D341Med (cell line): ENCODE data around the gene BUB3.

Experiments
- DNase-seq: peaks from one replicate; pipeline ENCODE4 v3.0.0; 2012; ENCODE audit warnings: low spot score

BUB3 gene

DNA sequence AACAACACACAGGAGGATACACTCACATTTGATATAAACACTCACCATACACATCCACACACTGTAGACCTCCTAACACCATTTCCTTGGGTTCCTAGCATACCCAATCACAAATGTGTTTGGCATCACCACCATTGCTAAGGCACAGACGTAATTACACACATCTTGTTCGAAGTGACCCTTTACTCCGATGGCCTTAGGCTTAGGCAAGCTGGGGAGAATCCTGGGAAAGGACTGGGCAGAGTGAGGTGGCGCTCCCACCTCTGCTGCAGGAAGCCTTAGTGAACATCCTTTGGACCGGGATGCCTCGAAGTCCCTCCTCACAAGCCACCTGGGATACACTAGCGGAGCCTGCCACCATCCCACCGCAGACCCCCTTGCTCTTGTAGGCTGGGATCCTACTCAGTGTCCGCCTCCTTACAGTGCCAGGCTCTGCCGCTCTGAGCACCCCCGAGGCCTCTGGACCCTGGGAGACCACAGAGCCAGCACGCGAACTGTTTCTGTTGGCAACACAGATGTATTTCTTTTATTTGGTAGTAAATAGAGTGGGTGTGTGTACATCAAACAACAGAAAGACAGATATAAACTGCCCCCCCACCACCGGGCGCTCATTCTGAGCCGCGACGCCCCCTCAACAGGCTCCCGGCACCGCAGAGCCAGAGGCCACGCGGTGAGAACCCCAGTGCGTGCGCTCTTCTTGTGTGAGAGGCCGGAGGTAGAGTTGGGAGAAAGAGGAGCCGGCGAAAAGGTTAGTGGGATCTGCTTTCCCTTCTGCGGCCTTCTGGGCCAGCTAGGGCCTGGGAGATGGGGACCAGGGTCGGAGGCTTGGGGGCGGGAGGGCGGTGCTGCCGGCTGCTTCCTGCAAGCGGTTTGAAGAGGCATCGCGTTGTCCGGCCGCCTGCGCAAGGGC lies 12.2 kb upstream of the BUB3 start:
- DNase-seq = no peak

DNA sequence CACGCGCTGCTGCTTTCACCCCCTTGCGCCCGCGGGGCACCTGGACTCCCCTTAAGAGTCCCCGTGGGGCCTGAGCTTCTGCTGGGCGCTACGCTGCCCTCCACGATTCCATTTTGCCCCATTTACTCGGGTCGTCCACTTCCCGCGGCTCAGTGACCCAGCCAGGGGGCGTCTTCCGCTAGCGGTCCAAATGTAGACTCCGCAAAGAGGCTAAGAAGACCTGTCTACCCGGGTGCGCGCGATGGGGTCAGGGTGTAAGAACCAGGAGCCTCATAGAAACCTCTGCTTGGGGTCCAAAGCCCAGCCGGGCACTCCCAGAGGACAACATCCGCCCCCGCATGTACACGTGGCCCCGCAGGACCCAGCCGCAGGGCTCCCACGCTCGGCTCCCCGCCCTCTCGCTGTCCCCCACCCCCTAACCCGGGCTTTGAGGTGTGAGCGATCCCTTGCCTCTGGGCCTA lies 11.5 kb upstream of the BUB3 start:
- no peak for DNase-seq

DNA sequence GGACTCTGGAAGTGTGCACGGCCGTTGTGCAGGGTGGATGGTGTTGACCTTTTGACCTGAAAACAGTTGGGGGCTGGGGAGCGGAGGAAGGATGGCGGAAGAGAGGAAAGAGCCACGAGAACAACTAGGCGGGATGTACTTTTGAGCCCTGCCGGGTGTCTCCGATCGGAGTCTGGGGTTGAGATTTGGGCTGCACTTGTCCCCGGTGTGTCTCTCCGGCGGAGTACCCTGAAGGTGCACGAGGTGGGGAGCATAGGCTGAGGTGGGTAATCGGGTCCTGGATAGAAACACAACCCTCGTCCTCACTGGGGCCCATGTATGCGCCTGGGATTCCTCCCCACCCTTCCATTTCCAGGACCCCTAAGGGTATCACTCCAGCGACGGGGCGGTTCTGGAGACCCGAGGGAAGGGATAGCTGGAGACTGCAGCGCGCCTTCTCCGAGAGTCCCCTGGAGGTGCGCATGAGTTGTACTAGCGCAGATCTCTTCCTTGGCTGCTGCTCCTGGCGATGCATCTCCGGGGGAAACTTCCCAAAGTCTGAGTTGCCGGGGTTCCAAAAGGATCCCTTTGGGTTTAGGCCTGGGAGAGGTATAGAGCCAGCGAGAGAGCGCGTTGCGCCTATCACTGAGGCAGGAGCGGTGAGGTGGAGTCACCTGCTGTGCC lies 10.9 kb upstream of the BUB3 start:
- no peak for DNase-seq

- no peak for DNase-seq
Measured at GRCh38 chr10:123143825-123144168, 10.4 kb upstream of the BUB3 start.

GRCh38 chr10:123144697-123145541 lies 9.3 kb upstream of the BUB3 start:
- DNase-seq = no peak

- no peak for DNase-seq
Measured at GRCh38 chr10:123145542-123146012, 8.6 kb upstream of the BUB3 start.

DNA sequence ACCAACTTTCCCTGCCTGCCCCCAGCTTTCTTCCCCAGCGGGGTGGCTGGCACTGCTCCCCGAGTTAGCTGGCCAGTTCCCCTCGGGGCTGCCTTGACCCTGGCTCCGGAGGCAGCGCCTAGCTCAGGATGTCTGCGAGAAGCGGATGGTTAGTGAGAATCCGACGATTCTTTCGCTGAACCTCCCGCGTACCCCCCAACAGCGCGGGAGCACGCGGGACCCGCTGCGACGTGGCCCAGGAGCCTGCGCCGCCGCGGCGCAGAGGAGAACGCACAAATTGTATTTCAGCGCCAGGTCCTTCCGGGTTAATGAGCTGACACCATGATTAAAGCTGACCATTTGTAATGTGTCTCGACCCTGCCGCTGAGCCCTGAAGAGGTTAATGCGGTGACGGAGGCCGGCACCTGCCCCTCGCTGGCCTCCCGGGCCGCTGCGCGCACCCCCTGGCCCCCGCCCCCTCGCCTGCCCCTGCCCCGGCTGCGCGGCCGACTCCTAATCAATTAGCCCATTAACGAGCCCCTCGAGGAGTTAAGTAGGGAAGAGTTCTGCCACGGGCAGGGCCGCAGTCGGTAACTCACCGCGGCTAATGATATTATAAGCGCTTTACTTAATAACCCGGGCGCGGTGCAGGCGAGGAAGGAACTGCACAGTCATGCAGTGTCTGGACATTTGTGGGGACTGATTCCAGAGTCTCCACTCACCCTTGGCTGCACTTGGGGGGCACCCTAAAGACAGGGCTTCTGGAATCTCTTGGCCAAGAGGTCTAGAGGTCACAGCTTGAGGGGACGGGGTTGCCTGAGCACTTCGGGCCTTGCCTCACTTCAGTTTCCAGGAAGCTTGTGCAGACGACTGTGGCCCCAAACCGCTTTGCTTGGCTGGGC lies 7.9 kb upstream of the BUB3 start:
- DNase-seq = no peak

- no peak for DNase-seq
Measured at GRCh38 chr10:123146894-123147634, 7.1 kb upstream of the BUB3 start.

DNA sequence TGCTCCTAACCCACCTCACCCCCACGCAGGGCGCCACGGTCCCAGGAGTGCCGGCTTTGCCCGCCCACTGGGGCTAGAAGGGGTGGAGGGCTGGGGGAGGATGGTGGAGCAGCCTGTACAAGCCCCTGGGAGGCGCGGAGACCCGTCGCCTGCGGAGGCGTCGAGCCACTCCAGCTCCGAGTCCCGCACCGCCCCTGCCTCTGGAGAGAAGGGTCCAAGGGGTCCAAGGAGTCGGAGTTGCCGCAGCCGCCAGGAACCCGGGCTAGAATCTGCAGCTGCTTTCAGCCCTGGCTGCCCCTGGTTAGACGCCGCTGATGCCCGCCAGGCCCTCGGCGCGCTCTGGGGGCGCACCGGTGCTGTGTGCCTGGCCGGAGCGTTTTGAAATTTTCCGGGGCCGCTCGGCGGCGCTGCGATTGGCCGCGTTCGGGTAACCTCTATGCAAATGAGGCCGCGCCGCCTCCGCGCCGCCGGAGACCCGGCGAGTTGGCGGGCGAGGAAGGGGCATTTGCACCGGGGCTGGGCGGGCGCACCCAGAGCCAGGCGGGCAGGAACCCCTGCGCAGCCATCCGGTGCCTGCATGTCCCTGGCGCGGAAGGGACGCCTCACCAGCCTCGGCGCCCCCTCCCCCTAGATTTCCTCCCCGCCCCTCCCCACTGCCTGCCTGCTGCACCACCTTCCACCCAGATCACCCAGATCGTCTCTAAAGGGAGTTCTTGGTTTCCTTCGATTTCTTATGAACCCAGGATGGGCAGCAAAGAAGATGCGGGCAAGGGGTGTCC lies 6.4 kb upstream of the BUB3 start, which contains the start of gene HMX2:
TSS of gene HMX2 (plus strand) at position 502 of the 779 bp plus-strand sequence. CDS start at position 745, 243 bp downstream.
- DNase-seq = peak; percentile 58

DNA sequence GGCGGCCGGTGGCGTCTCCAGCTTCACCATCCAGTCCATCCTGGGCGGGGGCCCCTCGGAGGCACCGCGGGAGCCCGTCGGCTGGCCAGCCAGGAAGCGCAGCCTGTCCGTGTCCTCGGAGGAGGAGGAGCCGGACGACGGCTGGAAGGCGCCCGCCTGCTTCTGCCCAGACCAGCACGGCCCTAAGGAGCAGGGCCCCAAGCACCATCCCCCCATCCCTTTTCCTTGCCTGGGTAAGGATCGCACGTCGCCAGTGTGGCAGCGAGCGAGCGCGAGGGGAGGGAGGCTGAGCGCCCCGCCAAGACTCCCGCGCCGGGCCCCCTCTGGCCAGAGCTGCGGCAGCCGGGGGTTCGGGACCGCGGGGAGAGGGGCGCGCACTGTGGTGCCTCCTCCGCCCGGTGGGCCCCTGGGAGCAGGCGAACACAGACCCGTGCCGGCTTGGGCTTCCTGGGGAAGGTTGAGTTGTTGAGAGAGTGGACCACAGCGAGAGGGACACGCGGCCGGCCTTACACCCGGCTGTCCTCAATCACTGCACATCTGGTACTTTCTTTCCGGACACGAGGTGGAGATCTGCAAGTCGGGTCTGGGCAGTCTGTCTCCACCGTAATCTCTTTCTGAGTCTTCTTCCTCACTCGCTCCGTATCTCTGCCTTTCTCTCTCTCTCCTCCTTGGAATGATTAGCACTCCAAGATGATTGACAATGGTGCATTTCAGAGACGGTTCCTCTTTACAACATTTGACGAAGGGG lies 5.6 kb upstream of the BUB3 start:
- no peak for DNase-seq

DNA sequence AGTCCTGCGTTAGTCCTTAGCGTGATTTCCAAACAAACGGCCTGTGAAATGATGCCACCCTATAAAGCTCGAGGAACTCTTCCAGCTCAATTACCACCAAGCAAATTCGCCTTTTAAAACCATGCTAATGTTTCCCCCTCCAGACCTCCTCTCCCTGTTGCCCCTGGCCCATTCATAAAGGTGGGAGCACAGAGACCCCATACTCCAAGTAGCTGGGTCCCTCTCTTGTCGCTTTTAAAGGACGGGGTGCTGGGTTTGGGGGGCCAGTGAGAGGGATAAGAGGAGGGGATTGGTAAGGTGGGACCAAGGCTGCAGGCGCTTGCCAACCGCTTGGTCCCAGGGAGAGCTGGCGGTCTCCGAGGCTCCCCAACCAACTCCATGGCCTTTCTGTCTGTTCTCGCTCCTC lies 5.0 kb upstream of the BUB3 start:
- no peak for DNase-seq

- DNase-seq = no peak
Measured at GRCh38 chr10:123149568-123150270, 4.5 kb upstream of the BUB3 start.

GRCh38 chr10:123150271-123150985 lies 3.8 kb upstream of the BUB3 start:
- DNase-seq = no peak

DNA sequence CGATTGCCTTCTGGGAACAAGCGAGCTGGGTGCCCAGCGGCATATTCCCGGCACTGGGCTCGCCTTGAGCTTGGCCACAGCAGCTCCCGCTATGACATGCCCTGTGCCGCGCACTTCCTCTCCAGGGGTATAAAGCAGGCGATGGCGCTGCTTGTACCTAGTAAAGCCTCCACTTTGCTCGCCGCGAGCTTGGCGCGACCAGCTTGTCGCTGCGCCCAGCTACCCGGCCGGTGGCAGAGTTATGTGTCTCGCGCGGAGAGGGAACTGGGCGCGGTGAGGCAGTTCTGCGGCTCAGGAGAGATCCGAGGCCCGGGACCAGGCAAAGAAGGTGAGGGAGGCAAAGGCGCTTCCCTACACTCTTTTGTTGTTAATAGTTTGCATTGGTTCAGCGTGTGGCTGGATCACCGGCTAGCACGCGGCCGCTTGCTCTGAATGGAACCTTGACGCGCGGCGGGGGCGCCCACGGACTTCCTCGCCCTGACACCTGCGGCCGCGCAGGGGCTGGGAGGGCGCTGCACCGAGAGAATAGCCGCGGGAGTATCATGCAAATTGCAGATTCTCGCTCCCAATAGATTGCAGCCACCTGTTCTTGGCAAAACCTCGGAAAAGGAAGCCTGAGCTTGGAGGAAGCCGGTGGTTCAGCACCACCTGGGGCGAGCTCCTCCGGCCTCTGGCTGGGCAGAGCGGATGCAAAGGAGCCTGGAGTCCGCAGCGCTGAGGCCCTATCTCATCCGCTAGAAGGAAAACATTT lies 3.0 kb upstream of the BUB3 start:
- no peak for DNase-seq

GRCh38 chr10:123151737-123152135 lies 2.5 kb upstream of the BUB3 start:
- DNase-seq = no peak

DNA sequence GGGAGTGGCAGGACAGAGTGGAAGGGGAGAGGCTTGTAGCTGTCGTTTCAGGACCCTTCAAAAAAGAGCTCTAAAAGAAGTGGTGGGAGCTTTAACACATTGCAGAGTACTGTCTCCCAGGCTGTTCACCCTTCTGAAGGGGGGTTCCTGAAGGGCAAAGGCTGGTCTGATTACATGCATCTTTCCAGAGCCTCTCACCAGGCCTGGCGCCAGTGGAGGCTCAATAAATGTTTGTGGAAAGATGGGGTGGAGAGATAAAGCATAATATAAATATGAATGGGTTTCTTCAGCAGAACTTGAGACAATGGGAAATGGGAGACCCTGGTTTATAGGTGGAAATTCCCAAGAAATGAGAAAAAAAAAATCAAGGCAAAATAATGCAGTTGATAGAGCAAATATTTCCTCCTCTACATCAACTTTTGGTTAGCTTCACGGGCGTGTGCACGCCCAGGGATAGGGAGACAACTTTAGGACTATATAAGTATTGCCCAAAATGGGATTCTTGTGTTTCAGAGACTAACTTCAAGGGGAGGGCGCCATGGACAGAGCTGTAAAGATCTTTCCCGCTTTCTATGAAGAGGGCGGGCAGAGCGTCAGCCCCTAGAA lies 613 bp upstream of the BUB3 start:
- no peak for DNase-seq
